Stomach (tissue), 4 donors: ENCODE results near the gene SGSH.

Experiments
- CTCF ChIP-seq, 7 experiments: fragments of 450-650 bp in 4 of 7; fragments of 200-600 bp in 3 of 7; sonication (generic) in 3 of 7; IDR thresholded peaks; one replicate each; pipeline ENCODE4 v1.5.1; 2016 to 2019; ENCODE audit warnings: antibody characterized with exemption in 7 of 7, control low read depth in 2 of 7, mild to moderate bottlenecking in 1 of 7
- EP300 ChIP-seq: sonication (generic); formaldehyde crosslinking; IDR thresholded peaks from one replicate; pipeline ENCODE4 v1.6.1; 2017; ENCODE audit warnings: antibody characterized with exemption
- POLR2AphosphoS5 ChIP-seq, 3 donors: sonication (generic); formaldehyde crosslinking; IDR thresholded peaks; one replicate each; pipeline ENCODE4 v1.6.1; 2016; ENCODE audit warnings: antibody characterized with exemption in 3 of 3

GRCh38 chr17:80212962-80213642 is 7.0 kb downstream of the SGSH start:
- TF ChIP-seq EP300 (no peak), POLR2AphosphoS5 (IDR thresholded peaks at IDR 0.05) (no peak), CTCF (IDR thresholded peaks at IDR 0.05) (no peak)
